ENCODE data around the gene SEMA3B. TPM values are rescaled to one million over a fixed set of nuclear protein-coding genes. Genes with fewer than 3 reads are reported as not detected.

SEMA3B gene
- total RNA-seq, 1 experiment from 2014 or later, result 0.15 TPM

DNA sequence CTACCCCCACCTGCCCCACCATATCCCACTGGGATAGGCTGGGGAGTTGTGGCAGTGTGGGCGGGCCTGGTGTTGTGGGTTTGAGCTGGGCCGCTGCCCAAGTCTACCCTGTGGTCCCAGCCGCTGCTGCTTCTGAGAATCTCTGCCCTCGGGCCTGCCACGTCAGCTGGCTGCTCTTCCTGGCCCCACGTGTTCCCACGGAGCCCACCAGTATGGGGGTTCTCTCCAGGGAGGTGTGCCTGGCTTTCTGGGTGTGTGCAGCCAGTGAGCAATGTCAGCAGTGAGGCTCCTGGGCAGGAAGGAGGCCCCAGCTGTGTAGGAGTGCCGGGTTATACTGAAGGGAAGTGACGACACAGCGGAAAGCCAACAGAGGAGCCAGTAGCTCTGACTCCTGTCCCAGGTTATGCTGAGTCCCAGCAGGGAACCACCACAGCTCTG, 22.4 kb upstream of the SEMA3B start:
- Histone ChIP-seq H4K20me1 (ENCODE audit: insufficient read depth, low read depth, low read length) (peaks cover 56% of the 10 kb centered on the region; the same call in 1 of the 2 replicates), H3K4me3 (ENCODE audit: low read length) (peak overlapping the region; percentile 66; the same call in 1 of the 2 replicates), H3K27me3 (ENCODE audit: low read length) (no peaks in the 10 kb centered on the region), H3K79me2 (ENCODE audit: low read length) (peaks cover 88% of the 10 kb centered on the region), H3K9me2 (replicated peaks; ENCODE audit: insufficient read depth, low read length) (no peaks in the 10 kb centered on the region), H3K9ac (ENCODE audit: low read length) (peak overlapping the region; percentile 69), H3K27ac (ENCODE audit: low read length) (peak overlapping the region; percentile 72), H3K36me3 (ENCODE audit: insufficient read depth, low read length) (0 out of 2 replicates have a peak, but pooled peaks cover 3% of the 10 kb centered on the region), H3K4me2 (ENCODE audit: low read depth, low read length, poor library complexity, severe bottlenecking) (peak overlapping the region; percentile 76), H3K4me1 (ENCODE audit: low read length) (peaks cover 72% of the 10 kb centered on the region), H2AFZ (ENCODE audit: low read length) (no peak overlapping the region), H3K9me3 (ENCODE audit: low read length) (no peaks in the 10 kb centered on the region)
- peak; percentile 72 for DNase-seq

DNA sequence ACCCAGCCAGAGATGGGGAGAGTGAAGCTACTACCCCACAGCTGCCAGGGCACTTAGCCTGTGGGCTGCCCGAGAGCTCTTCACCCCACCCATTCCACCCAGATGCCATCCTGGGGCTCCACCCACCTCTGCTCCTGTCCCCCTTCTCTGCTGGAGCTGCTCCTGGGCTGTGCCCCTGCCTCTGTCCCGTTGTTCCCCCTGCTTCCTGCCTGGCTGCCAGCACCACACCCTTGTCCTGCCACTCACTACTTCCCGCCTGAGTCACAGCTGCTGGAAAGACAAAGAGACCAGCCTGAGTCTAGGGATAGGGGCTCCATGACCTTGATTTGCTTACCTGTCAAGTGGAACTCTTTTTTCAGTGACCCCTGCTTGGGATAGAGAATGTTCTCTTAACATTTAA, 20.6 kb upstream of the SEMA3B start:
- H3K79me2 ChIP-seq (ENCODE audit: low read length), result peaks cover 76% of the 10 kb centered on the region
- 0 out of 2 replicates have a peak, but pooled peaks cover 3% of the 10 kb centered on the region for H3K36me3 ChIP-seq (ENCODE audit: insufficient read depth, low read length)
- H4K20me1 ChIP-seq (ENCODE audit: insufficient read depth, low read depth, low read length), result peaks cover 57% of the 10 kb centered on the region
- peak overlapping the region; percentile 22 for H3K4me2 ChIP-seq (ENCODE audit: low read depth, low read length, poor library complexity, severe bottlenecking)
- H3K27me3 ChIP-seq (ENCODE audit: low read length), result no peaks in the 10 kb centered on the region
- peaks cover 53% of the 10 kb centered on the region for H3K4me1 ChIP-seq (ENCODE audit: low read length)
- H3K9ac ChIP-seq (ENCODE audit: low read length), result peak overlapping the region; percentile 13; the same call in 1 of the 2 replicates
- H3K9me3 ChIP-seq (ENCODE audit: low read length), result no peaks in the 10 kb centered on the region
- no peak for DNase-seq
- H2AFZ ChIP-seq (ENCODE audit: low read length), result no peak overlapping the region
- peak overlapping the region; percentile 43 for H3K27ac ChIP-seq (ENCODE audit: low read length)
- H3K4me3 ChIP-seq (ENCODE audit: low read length), result no peak overlapping the region
- no peaks in the 10 kb centered on the region for H3K9me2 ChIP-seq (replicated peaks; ENCODE audit: insufficient read depth, low read length)

DNA sequence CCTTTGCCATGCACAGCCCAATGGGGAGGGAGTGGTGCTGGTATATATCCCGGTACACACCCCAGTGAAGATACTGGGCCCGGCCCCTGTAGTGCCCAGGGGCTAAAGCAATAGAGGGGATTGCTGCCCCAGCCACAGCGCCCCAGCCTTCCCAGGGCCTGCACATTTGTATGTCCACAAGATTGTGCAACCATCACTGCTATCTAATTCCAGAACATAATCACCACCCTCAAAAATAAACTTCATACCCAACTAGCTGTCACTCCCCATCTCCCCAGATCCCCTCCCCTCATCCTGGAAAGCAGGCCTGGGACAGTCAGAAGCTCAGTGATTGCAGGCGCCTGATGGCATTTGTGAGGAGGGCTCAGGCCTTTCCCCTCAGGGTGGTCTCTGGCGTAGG, 19.5 kb upstream of the SEMA3B start:
- Histone ChIP-seq H3K9me3 (ENCODE audit: low read length) (no peaks in the 10 kb centered on the region), H3K79me2 (ENCODE audit: low read length) (peaks cover 69% of the 10 kb centered on the region), H3K27me3 (ENCODE audit: low read length) (no peaks in the 10 kb centered on the region), H3K9me2 (replicated peaks; ENCODE audit: insufficient read depth, low read length) (no peaks in the 10 kb centered on the region), H2AFZ (ENCODE audit: low read length) (no peak overlapping the region), H3K4me2 (ENCODE audit: low read depth, low read length, poor library complexity, severe bottlenecking) (no peak overlapping the region), H3K27ac (ENCODE audit: low read length) (no peak overlapping the region), H3K4me1 (ENCODE audit: low read length) (peaks cover 47% of the 10 kb centered on the region), H3K4me3 (ENCODE audit: low read length) (no peak overlapping the region), H4K20me1 (ENCODE audit: insufficient read depth, low read depth, low read length) (peaks cover 57% of the 10 kb centered on the region), H3K9ac (ENCODE audit: low read length) (no peak overlapping the region), H3K36me3 (ENCODE audit: insufficient read depth, low read length) (0 out of 2 replicates have a peak, but pooled peaks cover 3% of the 10 kb centered on the region)
- no peak for DNase-seq

DNA sequence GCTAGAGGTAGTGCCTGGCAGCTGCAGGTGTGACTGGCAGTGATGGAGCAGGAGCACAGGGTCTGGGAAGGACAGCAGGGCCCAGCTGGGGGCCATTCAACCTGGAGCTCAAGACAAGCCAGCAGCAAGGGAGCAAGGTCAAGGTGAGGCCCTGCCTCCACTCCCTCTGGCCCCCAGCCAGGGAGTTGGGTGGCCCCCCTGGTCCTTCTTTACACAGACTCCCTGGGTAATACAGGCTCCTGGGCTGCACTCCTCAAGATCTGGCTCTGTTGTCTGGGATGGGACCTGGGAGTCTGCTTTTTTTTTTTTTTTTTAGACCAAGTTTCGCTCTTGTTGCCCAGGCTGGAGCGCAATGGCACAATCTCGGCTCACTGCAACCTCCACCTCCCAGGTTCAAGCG, 18.4 kb upstream of the SEMA3B start:
- Histone ChIP-seq H3K27me3 (ENCODE audit: low read length) (no peaks in the 10 kb centered on the region), H3K79me2 (ENCODE audit: low read length) (peaks cover 61% of the 10 kb centered on the region), H3K27ac (ENCODE audit: low read length) (no peak overlapping the region), H3K4me2 (ENCODE audit: low read depth, low read length, poor library complexity, severe bottlenecking) (no peak overlapping the region), H3K9me2 (replicated peaks; ENCODE audit: insufficient read depth, low read length) (no peaks in the 10 kb centered on the region), H3K9ac (ENCODE audit: low read length) (no peak overlapping the region), H3K9me3 (ENCODE audit: low read length) (no peaks in the 10 kb centered on the region), H2AFZ (ENCODE audit: low read length) (no peak overlapping the region), H4K20me1 (ENCODE audit: insufficient read depth, low read depth, low read length) (peaks cover 57% of the 10 kb centered on the region), H3K4me3 (ENCODE audit: low read length) (no peak overlapping the region), H3K4me1 (ENCODE audit: low read length) (peaks cover 40% of the 10 kb centered on the region), H3K36me3 (ENCODE audit: insufficient read depth, low read length) (0 out of 2 replicates have a peak, but pooled peaks cover 3% of the 10 kb centered on the region)
- DNase-seq, result no peak

DNA sequence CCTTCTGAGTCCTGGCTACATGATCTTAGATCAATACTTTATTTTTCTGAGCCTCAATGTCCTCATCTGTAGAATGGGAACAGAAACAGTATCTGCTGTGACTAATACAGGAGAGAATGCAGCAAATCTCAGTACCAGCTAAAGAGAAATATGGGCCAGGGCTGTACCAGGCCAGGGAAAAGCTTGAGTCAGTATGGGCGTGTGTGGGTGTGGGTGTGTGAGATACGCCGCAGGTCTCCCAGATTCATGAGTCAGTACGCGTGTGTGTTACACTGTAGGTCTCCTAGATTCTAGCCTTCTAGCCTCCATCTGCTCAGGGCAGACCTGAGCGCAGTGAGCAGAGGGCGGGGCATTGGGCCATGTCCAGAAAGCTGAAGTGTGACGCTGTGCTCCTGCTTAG, 17.7 kb upstream of the SEMA3B start:
- peaks cover 3% of the 10 kb centered on the region; the same call in 1 of the 2 replicates for H3K36me3 ChIP-seq (ENCODE audit: insufficient read depth, low read length)
- H3K9me3 ChIP-seq (ENCODE audit: low read length), result no peaks in the 10 kb centered on the region
- H3K9ac ChIP-seq (ENCODE audit: low read length), result no peak overlapping the region
- H3K9me2 ChIP-seq (replicated peaks; ENCODE audit: insufficient read depth, low read length), result no peaks in the 10 kb centered on the region
- H3K4me1 ChIP-seq (ENCODE audit: low read length), result peaks cover 33% of the 10 kb centered on the region
- peaks cover 54% of the 10 kb centered on the region for H3K79me2 ChIP-seq (ENCODE audit: low read length)
- no peaks in the 10 kb centered on the region for H3K27me3 ChIP-seq (ENCODE audit: low read length)
- no peak overlapping the region for H3K27ac ChIP-seq (ENCODE audit: low read length)
- H3K4me3 ChIP-seq (ENCODE audit: low read length), result no peak overlapping the region
- DNase-seq, result no peak
- H4K20me1 ChIP-seq (ENCODE audit: insufficient read depth, low read depth, low read length), result peaks cover 57% of the 10 kb centered on the region
- H3K4me2 ChIP-seq (ENCODE audit: low read depth, low read length, poor library complexity, severe bottlenecking), result no peak overlapping the region
- H2AFZ ChIP-seq (ENCODE audit: low read length), result no peak overlapping the region

DNA sequence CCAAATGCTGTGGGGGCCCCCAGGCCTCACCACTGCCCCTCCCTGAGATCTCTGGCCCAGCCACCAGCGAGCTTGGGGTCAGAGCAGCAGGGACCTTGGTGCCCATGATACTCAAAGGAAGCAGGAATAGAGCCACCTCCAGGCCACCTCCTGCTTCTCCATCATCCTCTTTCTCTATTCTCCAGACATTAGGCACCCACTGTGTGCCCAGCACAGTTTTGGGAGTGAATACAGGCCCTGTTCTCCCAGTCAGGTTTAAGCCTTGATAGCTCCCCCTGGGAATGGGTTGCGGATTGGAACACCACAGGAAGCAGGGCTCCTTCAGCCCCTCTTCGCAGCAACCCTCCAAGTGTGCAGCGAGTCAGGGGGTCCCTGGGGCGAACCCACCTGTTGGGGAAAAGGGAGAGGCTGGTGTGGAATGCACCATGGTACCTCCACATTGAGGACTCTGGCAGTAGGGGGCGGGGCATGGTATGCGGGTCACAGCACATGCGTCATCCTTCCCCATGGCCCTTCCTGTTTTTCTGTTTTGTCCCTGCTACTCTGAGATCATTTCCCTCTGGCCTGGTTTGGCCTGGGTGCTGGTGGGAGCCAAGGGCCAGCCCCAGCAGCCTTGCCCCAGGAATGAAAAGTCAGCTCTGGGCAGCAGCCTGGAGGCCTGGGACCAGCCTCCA, 14.2 kb upstream of the SEMA3B start:
- Histone ChIP-seq H3K36me3 (ENCODE audit: insufficient read depth, low read length) (peaks cover 7% of the 10 kb centered on the region), H2AFZ (ENCODE audit: low read length) (no peak overlapping the region), H3K9me3 (ENCODE audit: low read length) (no peaks in the 10 kb centered on the region), H3K9ac (ENCODE audit: low read length) (no peak overlapping the region), H3K9me2 (replicated peaks; ENCODE audit: insufficient read depth, low read length) (no peaks in the 10 kb centered on the region), H3K27me3 (ENCODE audit: low read length) (no peaks in the 10 kb centered on the region), H3K79me2 (ENCODE audit: low read length) (peaks cover 19% of the 10 kb centered on the region), H3K27ac (ENCODE audit: low read length) (no peak overlapping the region), H4K20me1 (ENCODE audit: insufficient read depth, low read depth, low read length) (peaks cover 23% of the 10 kb centered on the region), H3K4me3 (ENCODE audit: low read length) (no peak overlapping the region), H3K4me1 (ENCODE audit: low read length) (peaks cover 6% of the 10 kb centered on the region; the same call in 1 of the 2 replicates), H3K4me2 (ENCODE audit: low read depth, low read length, poor library complexity, severe bottlenecking) (no peak overlapping the region)
- DNase-seq, result no peak

DNA sequence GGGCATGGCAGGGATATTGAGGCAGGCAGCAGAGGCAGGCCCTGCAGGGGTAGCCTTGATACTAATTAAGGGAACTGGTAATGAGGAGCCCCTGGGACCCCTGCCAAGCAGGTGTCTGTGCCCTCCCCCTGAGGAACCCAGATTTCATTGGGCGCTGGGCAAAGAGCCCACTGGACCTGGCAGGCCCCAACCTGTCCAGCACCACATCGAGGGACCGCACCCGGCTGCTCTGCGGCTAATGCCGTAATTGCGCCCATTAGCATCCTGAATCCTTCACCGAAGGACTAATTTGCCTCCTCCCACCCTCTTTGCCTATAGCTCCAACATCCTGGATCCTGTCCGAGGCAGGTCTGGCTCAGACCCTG, 13.7 kb upstream of the SEMA3B start:
- Histone ChIP-seq H3K9me2 (replicated peaks; ENCODE audit: insufficient read depth, low read length) (no peaks in the 10 kb centered on the region), H3K9ac (ENCODE audit: low read length) (no peak overlapping the region), H3K9me3 (ENCODE audit: low read length) (no peaks in the 10 kb centered on the region), H3K4me2 (ENCODE audit: low read depth, low read length, poor library complexity, severe bottlenecking) (no peak overlapping the region), H3K36me3 (ENCODE audit: insufficient read depth, low read length) (peaks cover 7% of the 10 kb centered on the region), H2AFZ (ENCODE audit: low read length) (no peak overlapping the region), H3K27ac (ENCODE audit: low read length) (no peak overlapping the region), H3K4me3 (ENCODE audit: low read length) (no peak overlapping the region), H3K27me3 (ENCODE audit: low read length) (no peaks in the 10 kb centered on the region), H3K79me2 (ENCODE audit: low read length) (peaks cover 14% of the 10 kb centered on the region), H4K20me1 (ENCODE audit: insufficient read depth, low read depth, low read length) (peaks cover 19% of the 10 kb centered on the region), H3K4me1 (ENCODE audit: low read length) (peaks cover 8% of the 10 kb centered on the region)
- DNase-seq, result no peak

DNA sequence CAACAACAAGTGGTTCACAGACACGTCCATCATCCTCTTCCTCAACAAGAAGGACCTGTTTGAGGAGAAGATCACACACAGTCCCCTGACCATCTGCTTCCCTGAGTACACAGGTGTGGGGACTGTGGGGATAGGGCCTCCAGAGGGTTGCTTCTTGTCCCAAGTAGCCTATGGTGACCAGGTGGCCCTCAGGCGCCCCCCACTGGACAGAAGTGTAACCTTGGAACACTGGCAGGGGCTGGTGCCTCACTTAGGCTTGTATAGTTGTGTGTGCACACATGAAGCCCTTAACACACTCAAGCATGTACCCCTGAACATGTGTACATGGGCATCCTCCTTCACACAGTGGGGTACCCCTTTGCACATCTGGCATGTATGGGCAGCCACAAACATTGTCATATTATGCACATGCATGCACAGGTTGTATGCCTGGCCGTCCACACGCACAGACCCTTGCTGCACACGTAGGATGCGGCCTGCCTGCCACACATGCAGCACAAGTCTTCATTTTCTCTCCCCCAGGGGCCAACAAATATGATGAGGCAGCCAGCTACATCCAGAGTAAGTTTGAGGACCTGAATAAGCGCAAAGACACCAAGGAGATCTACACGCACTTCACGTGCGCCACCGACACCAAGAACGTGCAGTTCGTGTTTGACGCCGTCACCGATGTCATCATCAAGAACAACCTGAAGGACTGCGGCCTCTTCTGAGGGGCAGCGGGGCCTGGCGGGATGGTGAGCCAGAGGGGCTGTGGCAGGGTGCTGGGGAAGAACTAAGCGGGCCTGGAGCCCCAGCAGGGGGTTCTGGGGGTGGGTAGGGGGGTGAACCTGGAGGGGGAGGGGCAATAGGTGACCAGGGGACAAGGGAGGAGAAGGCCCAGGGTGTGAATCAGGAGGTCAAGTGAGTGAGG, 11.7 kb upstream of the SEMA3B start:
- Histone ChIP-seq H3K9ac (ENCODE audit: low read length) (no peak overlapping the region), H4K20me1 (ENCODE audit: insufficient read depth, low read depth, low read length) (peaks cover 1% of the 10 kb centered on the region; the same call in 1 of the 2 replicates), H3K4me3 (ENCODE audit: low read length) (no peak overlapping the region), H3K27ac (ENCODE audit: low read length) (no peak overlapping the region), H3K27me3 (ENCODE audit: low read length) (no peaks in the 10 kb centered on the region), H3K9me2 (replicated peaks; ENCODE audit: insufficient read depth, low read length) (no peaks in the 10 kb centered on the region), H3K36me3 (ENCODE audit: insufficient read depth, low read length) (peaks cover 4% of the 10 kb centered on the region), H2AFZ (ENCODE audit: low read length) (no peak overlapping the region), H3K79me2 (ENCODE audit: low read length) (no peaks in the 10 kb centered on the region), H3K4me2 (ENCODE audit: low read depth, low read length, poor library complexity, severe bottlenecking) (no peak overlapping the region), H3K4me1 (ENCODE audit: low read length) (peaks cover 10% of the 10 kb centered on the region), H3K9me3 (ENCODE audit: low read length) (no peaks in the 10 kb centered on the region)
- DNase-seq, result peak; percentile 76

All from Karpas-422 (cell line).